Adrenal gland (tissue), 12 donors: ENCODE measurements around the gene CNTN5. TPM values are rescaled to one million over a fixed set of nuclear protein-coding genes. Genes with fewer than 3 reads are reported as not detected.

Source experiments
- DNase-seq, 7 donors: peaks; one replicate each; pipeline ENCODE4 v3.0.0-alpha.2; 2019 to 2020
- H3K27ac ChIP-seq, 5 donors: fragments of 200-600 bp; sonication (generic) in 4 of 5; 1 replicate in 3 of 5; 2 replicates in 2 of 5; pipeline versions ENCODE4 v1.5.1 to v1.8.0; 2016 to 2020; ENCODE audit warnings: mild to moderate bottlenecking in 1 of 5
- H3K27me3 ChIP-seq: fragments of 200-600 bp; 2 replicates; pipeline ENCODE4 v1.8.0; 2021
- H3K36me3 ChIP-seq, 2 donors: fragments of 200-600 bp; replicated peaks in 1 of 2; 1 replicate in 1 of 2; 2 replicates in 1 of 2; pipeline versions ENCODE4 v1.5.1 to v1.8.0; 2018 to 2022
- H3K4me1 ChIP-seq, 2 donors: fragments of 200-600 bp; replicated peaks in 1 of 2; 1 replicate in 1 of 2; 2 replicates in 1 of 2; pipeline versions ENCODE4 v1.5.1 to v1.8.0; 2018 to 2021
- H3K4me3 ChIP-seq, 4 donors: fragments of 200-600 bp; sonication (generic) in 3 of 4; one replicate each; pipeline ENCODE4 v1.5.1; 2016 to 2018
- H3K9me3 ChIP-seq, 3 donors: fragments of 200-600 bp; sonication (generic) in 1 of 3; replicated peaks in 1 of 3; 1 replicate in 2 of 3; 2 replicates in 1 of 3; pipeline versions ENCODE4 v1.5.1 to v1.8.0; 2016 to 2021
- CTCF ChIP-seq, 6 experiments: fragments of 450-650 bp in 4 of 6; fragments of 200-600 bp in 2 of 6; sonication (generic) in 1 of 6; IDR thresholded peaks; 1 replicate in 5 of 6; 2 replicates in 1 of 6; pipeline versions ENCODE4 v1.5.1 to v1.8.0; 2016 to 2021; ENCODE audit warnings: antibody characterized with exemption in 6 of 6, mild to moderate bottlenecking in 2 of 6, moderate library complexity in 1 of 6
- POLR2A ChIP-seq, 2 donors: fragments of 450-650 bp; IDR thresholded peaks; one replicate each; pipeline ENCODE4 v1.6.1; 2017; ENCODE audit warnings: antibody characterized with exemption in 2 of 2, mild to moderate bottlenecking in 2 of 2, moderate library complexity in 1 of 2
- WGBS, 4 donors: extraction: QIAGEN DNeasy Blood & Tissue Kit in 2 of 4; methylation state at CpG; one replicate each; pipeline versions ENCODE4 v1.1.5 to v1.1.7; 2013 to 2017; 5-methylcytosine and 5-hydroxymethylcytosine counted together
- intact Hi-C, 2 donors: fragments of 100-400 bp; cut with DNase I; formaldehyde crosslinking; loops; one replicate each; pipeline versions ENCODE4 v1.14.1 to v1.15.0; 2022 to 2023
- polyA plus RNA-seq, 3 donors: library from polyadenylated mRNA; stranded (reverse); fragments of 200-250 nt in 2 of 3; fragments of 350-450 nt in 1 of 3; fragmentation: Illumina TruSeq in 1 of 3; extraction: RNeasy Lipid Tissue Mini Kit (QIAGEN cat#74804) in 1 of 3; gene quantifications; one replicate each; pipeline ENCODE4 v1.2.3, GENCODE V29; 2013 to 2014
- total RNA-seq, 9 donors: library from RNA; depleted of rRNA in 4 of 9; stranded (reverse); fragments of >200 nt in 4 of 9; fragments of 120-200 nt in 1 of 9; fragmentation: NEBNext Ultra II Directional in 1 of 9; extraction: Animal tissue kit (Norgen Biotek cat#: 25700) in 1 of 9; gene quantifications; one replicate each; pipeline versions ENCODE4 v1.1.0 to v1.2.4, GENCODE V29; 2013 to 2023
- donor health status: healthy with polysubstance abuse.
- donor health status: Bipolar disorder and iron deficiency.
- donor health status: DM: yes; HTN: yes; CAD: no.
- donor health status: DM: no; HTN: no; CAD: no.
- donor health status: DM: no; HTN: no; CAD: no.
- donor health status: DM: yes; HTN: yes; CAD: no.

CNTN5 gene
- total and polyA plus RNA-seq, 12 donors, result 0.07 to 107 (median 0.30) TPM; not detected in 8

GRCh38 chr11:99911116-99911515 is 890.4 kb downstream of the CNTN5 start:
- TF ChIP-seq CTCF (IDR thresholded peaks at IDR 0.05) (no peak), POLR2A (IDR thresholded peaks at IDR 0.05) (no peak)
- Histone ChIP-seq H3K27ac (no peak overlapping the region), H3K4me1 (no peaks in the 10 kb centered on the region), H3K36me3 (no peaks in the 10 kb centered on the region), H3K9me3 (no peaks in the 10 kb centered on the region), H3K4me3 (no peak overlapping the region), H3K27me3 (no peaks in the 10 kb centered on the region)
- DNase-seq, result no peak
- WGBS, 4 donors, result 40 to 72% (median 56%) methylated on average over 3 of the region's 3 CpGs
- intact Hi-C loops, result no loop called here

GRCh38 chr11:99916078-99916477 is 895.3 kb downstream of the CNTN5 start:
- Histone ChIP-seq H3K36me3 (no peaks in the 10 kb centered on the region), H3K4me1 (no peaks in the 10 kb centered on the region), H3K9me3 (no peaks in the 10 kb centered on the region), H3K27ac (no peak overlapping the region), H3K4me3 (no peak overlapping the region), H3K27me3 (no peaks in the 10 kb centered on the region)
- intact Hi-C loops, result no loop called here
- DNase-seq, result no peak
- WGBS, 4 donors, result 83 to 89% (median 86%) methylated on average over 4 of the region's 4 CpGs
- TF ChIP-seq CTCF (IDR thresholded peaks at IDR 0.05), result no peak
- no peak for TF ChIP-seq POLR2A (IDR thresholded peaks at IDR 0.05)

- DNase-seq, result no peak
- TF ChIP-seq CTCF (IDR thresholded peaks at IDR 0.05) (no peak), POLR2A (IDR thresholded peaks at IDR 0.05) (no peak)
- no peaks in the 10 kb centered on the region for H3K36me3 ChIP-seq
- H3K9me3 ChIP-seq, result no peaks in the 10 kb centered on the region
- intact Hi-C loops, result no loop called here
- no peak overlapping the region for H3K27ac ChIP-seq
- no peaks in the 10 kb centered on the region for H3K27me3 ChIP-seq
- no peak overlapping the region for H3K4me3 ChIP-seq
- 73 to 90% (median 82%) methylated on average over 3 of the region's 3 CpGs for WGBS, 4 donors
- no peaks in the 10 kb centered on the region for H3K4me1 ChIP-seq
Observed at GRCh38 chr11:99918761-99919160, 898.0 kb downstream of the CNTN5 start.

- no peak for DNase-seq
- H3K27ac ChIP-seq, result no peak overlapping the region
- H3K36me3 ChIP-seq, result no peaks in the 10 kb centered on the region
- WGBS, 4 donors, result 85 to 88% (median 87%) methylated on average over 3 of the region's 3 CpGs
- H3K4me3 ChIP-seq, result no peak overlapping the region
- no peaks in the 10 kb centered on the region for H3K4me1 ChIP-seq
- H3K9me3 ChIP-seq, result no peaks in the 10 kb centered on the region
- no peaks in the 10 kb centered on the region for H3K27me3 ChIP-seq
- intact Hi-C loops, result no loop called here
- TF ChIP-seq POLR2A (IDR thresholded peaks at IDR 0.05), result no peak
- no peak for TF ChIP-seq CTCF (IDR thresholded peaks at IDR 0.05)
Observed at GRCh38 chr11:99920956-99921355, 900.2 kb downstream of the CNTN5 start.
